Neural crest cell (in vitro differentiated cells): Measurements from ENCODE around the gene UACA. TPM values are rescaled to one million over a fixed set of nuclear protein-coding genes. Genes with fewer than 3 reads are reported as not detected.

Source experiments
- DNase-seq: peaks from one replicate; pipeline ENCODE4 v3.0.0; 2021; ENCODE audit warnings: low read depth, mixed read lengths, low spot score
- H3K27ac Mint-ChIP-seq: one replicate; pipeline ENCODE4 v1.8.0; 2021; ENCODE audit warnings: mild to moderate bottlenecking, mixed read lengths; ENCODE audit not compliant: unreplicated experiment
- H3K27me3 Mint-ChIP-seq: 2 replicates; pipeline ENCODE4 v1.8.0; 2021; ENCODE audit warnings: low read depth, mild to moderate bottlenecking, mixed read lengths
- H3K36me3 Mint-ChIP-seq: 2 replicates; pipeline ENCODE4 v1.8.0; 2021; ENCODE audit warnings: low read depth, mild to moderate bottlenecking, mixed read lengths
- H3K4me1 Mint-ChIP-seq: 2 replicates; pipeline ENCODE4 v1.8.0; 2021; ENCODE audit warnings: mixed read lengths
- H3K4me3 Mint-ChIP-seq: one replicate; pipeline ENCODE4 v1.8.0; 2021; ENCODE audit warnings: mild to moderate bottlenecking, mixed read lengths
- H3K9me3 Mint-ChIP-seq: 2 replicates; pipeline ENCODE4 v1.8.0; 2021; ENCODE audit warnings: mixed read lengths
- CTCF ChIP-seq: fragments of 200-600 bp; sonication (generic); conservative IDR thresholded peaks from 2 replicates; pipeline ENCODE4 v1.5.0; 2021; ENCODE audit warnings: antibody characterized with exemption, mild to moderate bottlenecking
- total RNA-seq: library from RNA; stranded (reverse); gene quantifications from 2 replicates; pipeline ENCODE4 v1.2.1, GENCODE V29; 2021

UACA gene
- total RNA-seq, 1 donor from 2014 or later = 36.8 TPM

- TF ChIP-seq CTCF = no peak
- Mint-ChIP-seq H3K9me3 (no peaks in the 10 kb centered on the region), H3K27me3 (no peaks in the 10 kb centered on the region), H3K4me3 (no peak overlapping the region), H3K4me1 (no peaks in the 10 kb centered on the region), H3K27ac (no peak overlapping the region), H3K36me3 (no peaks in the 10 kb centered on the region)
- DNase-seq = no peak
These were observed 7.5 kb upstream of the UACA start for GRCh38 chr15:70770863-70771262.

- Mint-ChIP-seq H3K4me3 (no peak overlapping the region), H3K27ac (no peak overlapping the region), H3K4me1 (peaks cover 21% of the 10 kb centered on the region), H3K36me3 (no peaks in the 10 kb centered on the region), H3K9me3 (no peaks in the 10 kb centered on the region), H3K27me3 (no peaks in the 10 kb centered on the region)
- no peak for DNase-seq
- TF ChIP-seq CTCF = no peak
These were observed 5.0 kb upstream of the UACA start for GRCh38 chr15:70768257-70768883.

GRCh38 chr15:70767667-70768066 is 4.3 kb upstream of the UACA start:
- Mint-ChIP-seq H3K27ac (no peak overlapping the region), H3K36me3 (no peaks in the 10 kb centered on the region), H3K9me3 (no peaks in the 10 kb centered on the region), H3K4me1 (peaks cover 21% of the 10 kb centered on the region), H3K27me3 (no peaks in the 10 kb centered on the region), H3K4me3 (no peak overlapping the region)
- no peak for DNase-seq
- TF ChIP-seq CTCF = no peak

GRCh38 chr15:70766597-70766996 is 3.2 kb upstream of the UACA start:
- no peak for DNase-seq
- H3K4me3 Mint-ChIP-seq = no peak overlapping the region
- no peaks in the 10 kb centered on the region for H3K36me3 Mint-ChIP-seq
- H3K27me3 Mint-ChIP-seq = peaks cover 10% of the 10 kb centered on the region
- H3K4me1 Mint-ChIP-seq = peaks cover 30% of the 10 kb centered on the region
- no peak for TF ChIP-seq CTCF
- no peak overlapping the region for H3K27ac Mint-ChIP-seq
- H3K9me3 Mint-ChIP-seq = no peaks in the 10 kb centered on the region

GRCh38 chr15:70765504-70766281 is 2.3 kb upstream of the UACA start:
- Mint-ChIP-seq H3K27me3 (peaks cover 16% of the 10 kb centered on the region), H3K36me3 (no peaks in the 10 kb centered on the region), H3K4me3 (peak overlapping the region; percentile 91), H3K9me3 (no peaks in the 10 kb centered on the region), H3K4me1 (peaks cover 35% of the 10 kb centered on the region), H3K27ac (peak overlapping the region; percentile 73)
- no peak for TF ChIP-seq CTCF
- DNase-seq = no peak
